ENCODE results near the gene OLFML3.

OLFML3 gene

GRCh38 chr1:113978863-113979702 lies at the start of gene OLFML3:
Gene OLFML3, plus strand, starts transcription at chr1:113979474. Its CDS starts 43 bp downstream, at chr1:113979517.
- H3K27ac ChIP-seq, result no peak within 1 kb of the TSS
- peak; percentile 80 for TF ChIP-seq CTCF (conservative IDR thresholded peaks at IDR 0.05)

- peak overlapping the region; percentile 83 for H3K27ac ChIP-seq
- peak; percentile 18; the same call in 1 of the 2 replicates for TF ChIP-seq CTCF (conservative IDR thresholded peaks at IDR 0.05)
Measured at GRCh38 chr1:113929750-113930498, 49.4 kb upstream of the OLFML3 start.

GRCh38 chr1:113930499-113931161 lies 48.6 kb upstream of the OLFML3 start:
- TF ChIP-seq CTCF (conservative IDR thresholded peaks at IDR 0.05), result no peak
- peak overlapping the region; percentile 83 for H3K27ac ChIP-seq

GRCh38 chr1:113931451-113931851 lies 47.8 kb upstream of the OLFML3 start:
- peak overlapping the region; percentile 4; the same call in 1 of the 2 replicates for H3K27ac ChIP-seq
- no peak for TF ChIP-seq CTCF (conservative IDR thresholded peaks at IDR 0.05)

GRCh38 chr1:113934006-113934405 lies 45.3 kb upstream of the OLFML3 start:
- no peak overlapping the region for H3K27ac ChIP-seq
- TF ChIP-seq CTCF (conservative IDR thresholded peaks at IDR 0.05), result no peak

- H3K27ac ChIP-seq, result no peak overlapping the region
- TF ChIP-seq CTCF (conservative IDR thresholded peaks at IDR 0.05), result no peak
Measured at GRCh38 chr1:113934511-113935055, 44.7 kb upstream of the OLFML3 start.

GRCh38 chr1:113935176-113935575 lies 44.1 kb upstream of the OLFML3 start:
- no peak for TF ChIP-seq CTCF (conservative IDR thresholded peaks at IDR 0.05)
- H3K27ac ChIP-seq, result no peak overlapping the region
